BE2C (cell line): ENCODE results near the gene C5orf22.
"Not testable (repeated sequence)": the region's sequence is repeated elsewhere in the genome, so short reads cannot be mapped to it uniquely, and the experiment has no call there.

Experiments used
- DNase-seq: peaks from one replicate; pipeline ENCODE4 v3.0.0-alpha.2; 2020
- H3K27me3 ChIP-seq: fragments of 250-450 bp; sonication (Bioruptor Pico); 2 replicates; pipeline ENCODE4 v1.5.1; 2020; ENCODE audit warnings: mild to moderate bottlenecking
- H3K36me3 ChIP-seq: fragments of 250-450 bp; sonication (Bioruptor Pico); 2 replicates; pipeline ENCODE4 v1.5.1; 2020; ENCODE audit warnings: mild to moderate bottlenecking
- H3K4me1 ChIP-seq: fragments of 250-450 bp; sonication (Bioruptor Pico); 2 replicates; pipeline ENCODE4 v1.5.1; 2020
- H3K4me3 ChIP-seq: 2 replicates; pipeline ENCODE4 v1.5.1; 2011; ENCODE audit warnings: low read depth, low read length
- H3K9me3 ChIP-seq: fragments of 250-450 bp; sonication (Bioruptor Pico); 2 replicates; pipeline ENCODE4 v1.5.1; 2020
- CTCF ChIP-seq: IDR thresholded peaks from 2 replicates; pipeline ENCODE4 v1.5.1; 2012; ENCODE audit warnings: mild to moderate bottlenecking, low read depth, low read length

C5orf22 gene

GRCh38 chr5:31596354-31596753 lies 64.3 kb downstream of the C5orf22 start:
- no peaks in the 10 kb centered on the region for H3K27me3 ChIP-seq
- no peaks in the 10 kb centered on the region for H3K9me3 ChIP-seq
- H3K36me3 ChIP-seq, result no peaks in the 10 kb centered on the region
- no peak for DNase-seq
- no peak overlapping the region for H3K4me3 ChIP-seq
- no peaks in the 10 kb centered on the region for H3K4me1 ChIP-seq
- TF ChIP-seq CTCF, result no peak

DNA sequence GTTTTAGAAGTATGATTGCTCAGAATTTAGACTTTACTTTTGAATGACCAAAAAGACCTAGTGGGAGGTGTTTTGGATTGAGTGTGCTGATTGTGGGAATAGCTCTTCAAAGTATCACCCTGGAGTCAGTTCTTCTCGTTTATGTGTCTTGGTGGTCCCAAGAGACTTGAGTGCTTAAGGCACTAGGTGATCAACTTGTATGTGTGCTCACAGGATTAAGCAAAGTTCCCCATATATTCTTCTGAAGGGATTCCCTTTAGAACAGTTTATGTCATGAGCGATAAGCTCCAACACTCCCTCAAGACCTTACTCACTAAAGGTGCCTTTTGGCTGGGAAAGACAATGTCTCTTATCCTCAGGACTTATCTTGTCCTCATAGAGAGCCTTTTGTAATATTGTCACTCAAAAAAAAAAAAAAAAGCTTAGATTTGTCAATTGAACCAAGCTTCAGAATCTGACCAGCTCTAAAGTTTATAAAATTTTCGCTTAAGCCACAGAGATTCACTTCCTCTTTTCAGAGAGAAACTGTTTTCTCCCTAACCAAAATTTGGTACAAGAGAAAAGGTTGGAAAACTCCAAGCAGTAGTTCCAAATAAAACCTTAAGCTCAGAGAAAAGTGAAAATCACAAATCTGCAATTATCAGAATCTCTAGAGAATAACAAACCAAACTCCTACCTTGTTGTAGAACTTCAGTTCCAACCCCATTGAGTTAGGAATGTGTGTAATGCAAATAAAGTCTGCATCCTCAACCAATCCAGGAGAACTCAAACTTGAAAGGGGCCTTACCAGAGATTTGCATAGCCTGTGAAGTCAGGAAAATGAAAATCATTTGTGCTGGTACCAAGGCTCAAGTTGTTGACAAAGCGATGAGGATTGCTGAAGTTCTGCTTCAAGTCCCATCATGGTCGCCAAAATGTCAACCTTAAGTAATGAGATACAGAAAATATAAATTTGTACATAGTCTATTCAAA lies 66.8 kb downstream of the C5orf22 start:
- no peaks in the 10 kb centered on the region for H3K36me3 ChIP-seq
- H3K4me1 ChIP-seq, result no peaks in the 10 kb centered on the region
- DNase-seq, result no peak
- H3K9me3 ChIP-seq, result no peaks in the 10 kb centered on the region
- H3K27me3 ChIP-seq, result no peaks in the 10 kb centered on the region
- no peak overlapping the region for H3K4me3 ChIP-seq
- no peak for TF ChIP-seq CTCF

- not testable (repeated sequence) for H3K9me3 ChIP-seq, H3K27me3 ChIP-seq, DNase-seq, H3K4me1 ChIP-seq, H3K4me3 ChIP-seq, H3K36me3 ChIP-seq
Observed at GRCh38 chr5:31602305-31602704, 70.2 kb downstream of the C5orf22 start.

- DNase-seq, result no peak
Observed at GRCh38 chr5:31604240-31604639, 72.1 kb downstream of the C5orf22 start.

DNA sequence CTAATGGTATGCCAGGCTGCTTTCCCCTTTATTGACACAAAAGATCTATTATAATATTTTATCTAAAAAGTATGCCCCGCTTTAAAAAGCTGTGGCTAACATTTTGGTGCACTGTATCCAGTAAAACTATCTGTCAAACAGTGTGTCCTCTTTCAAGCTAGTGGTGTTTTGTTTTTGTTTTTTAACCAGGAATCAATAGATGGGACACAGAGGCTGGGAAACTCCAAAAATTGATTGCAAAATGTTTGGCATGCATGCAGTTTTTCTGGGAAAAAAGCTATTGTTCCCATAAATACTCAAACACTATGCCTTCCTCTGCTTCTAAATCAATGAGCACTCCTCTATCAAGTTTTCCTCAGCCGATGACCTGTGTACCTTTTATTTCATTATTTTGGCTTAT lies 72.5 kb downstream of the C5orf22 start:
- Histone ChIP-seq H3K9me3 (no peaks in the 10 kb centered on the region), H3K4me3 (no peak overlapping the region), H3K27me3 (no peaks in the 10 kb centered on the region), H3K36me3 (no peaks in the 10 kb centered on the region), H3K4me1 (no peaks in the 10 kb centered on the region)
- DNase-seq, result no peak
- TF ChIP-seq CTCF, result no peak

More at GRCh38 chr5:31604240-31604639, 72.1 kb downstream of the C5orf22 start:
- H3K4me1 ChIP-seq, result no peaks in the 10 kb centered on the region
- no peaks in the 10 kb centered on the region for H3K27me3 ChIP-seq
- no peaks in the 10 kb centered on the region for H3K36me3 ChIP-seq
- TF ChIP-seq CTCF, result no peak
- no peaks in the 10 kb centered on the region for H3K9me3 ChIP-seq
- no peak overlapping the region for H3K4me3 ChIP-seq
